ENCODE results near the gene SH3GL1. TPM values are rescaled to one million over a fixed set of nuclear protein-coding genes. Genes with fewer than 3 reads are reported as not detected.

The SH3GL1 gene
- total RNA-seq: 10 to 100 TPM; 62.1 to 64.0 TPM

- Mint-ChIP-seq H3K4me3 (peak within 1 kb of the TSS; percentile 93), H3K9me3 (no peaks in the 10 kb centered on the region), H3K36me3 (ENCODE audit: low read depth) (peaks cover 45% of the 10 kb centered on the region), H3K4me1 (peaks cover 70% of the 10 kb centered on the region), H3K27ac (peak within 1 kb of the TSS; percentile 92), H3K27me3 (no peaks in the 10 kb centered on the region)
- ChIA-PET CTCF (interaction anchor here (0.6 to 2.9 kb wide), 22 partner anchors 9 to 1428 kb away, joined by 3 to 36 read pairs (median 4); partner anchors contain the start of genes FEM1A, MPND, STAP2 and YJU2), POLR2A (interaction anchor here (0.6 to 3.3 kb wide), 11 partner anchors 10 to 153 kb away, joined by 3 to 16 read pairs (median 5); partner anchors contain the start of genes MPND, UBXN6 and YJU2)
- peak; percentile 94 for DNase-seq
Measured at GRCh38 chr19:4400135-4400936, at the start of gene SH3GL1. SH3GL1 (minus strand) TSS chr19:4400547; CDS start chr19:4400368, 179 bp downstream.

GRCh38 chr19:4449639-4450028 is 49.3 kb upstream of the SH3GL1 start:
- CTCF ChIA-PET: no interaction called here
- Mint-ChIP-seq H3K4me3 (no peak overlapping the region), H3K4me1 (no peaks in the 10 kb centered on the region), H3K27me3 (no peaks in the 10 kb centered on the region), H3K36me3 (ENCODE audit: low read depth) (peaks cover 22% of the 10 kb centered on the region), H3K27ac (no peak overlapping the region), H3K9me3 (no peaks in the 10 kb centered on the region)
- DNase-seq: no peak
- POLR2A ChIA-PET: interaction anchor here (0.6 kb wide), 1 partner anchor 8 kb away, joined by 3 read pairs; no protein-coding TSS in a partner anchor

GRCh38 chr19:4449022-4449638 is 48.8 kb upstream of the SH3GL1 start:
- ChIA-PET CTCF (no interaction called here), POLR2A (interaction anchor here (0.6 kb wide), 1 partner anchor 8 kb away, joined by 3 read pairs; no protein-coding TSS in a partner anchor)
- DNase-seq: no peak
- Mint-ChIP-seq H3K27ac (no peak overlapping the region), H3K27me3 (no peaks in the 10 kb centered on the region), H3K4me3 (no peak overlapping the region), H3K4me1 (no peaks in the 10 kb centered on the region), H3K36me3 (ENCODE audit: low read depth) (peaks cover 25% of the 10 kb centered on the region), H3K9me3 (no peaks in the 10 kb centered on the region)

GRCh38 chr19:4448147-4448985 is 48.0 kb upstream of the SH3GL1 start:
- Mint-ChIP-seq H3K4me1 (no peaks in the 10 kb centered on the region), H3K27ac (no peak overlapping the region), H3K4me3 (no peak overlapping the region), H3K9me3 (no peaks in the 10 kb centered on the region), H3K27me3 (no peaks in the 10 kb centered on the region), H3K36me3 (ENCODE audit: low read depth) (peaks cover 27% of the 10 kb centered on the region)
- no peak for DNase-seq
- POLR2A ChIA-PET: no interaction called here
- CTCF ChIA-PET: no interaction called here

- CTCF ChIA-PET: no interaction called here
- Mint-ChIP-seq H3K36me3 (ENCODE audit: low read depth) (peaks cover 31% of the 10 kb centered on the region), H3K27ac (no peak overlapping the region), H3K4me3 (no peak overlapping the region), H3K9me3 (no peaks in the 10 kb centered on the region), H3K4me1 (no peaks in the 10 kb centered on the region), H3K27me3 (no peaks in the 10 kb centered on the region)
- no peak for DNase-seq
- POLR2A ChIA-PET: interaction anchor here (1.7 kb wide), 1 partner anchor 9 kb away, joined by 5 read pairs; no protein-coding TSS in a partner anchor
Measured at GRCh38 chr19:4447327-4448146, 47.2 kb upstream of the SH3GL1 start.

GRCh38 chr19:4446704-4447200 is 46.4 kb upstream of the SH3GL1 start:
- Mint-ChIP-seq H3K4me3 (no peak overlapping the region), H3K4me1 (peaks cover 2% of the 10 kb centered on the region), H3K27ac (no peak overlapping the region), H3K36me3 (ENCODE audit: low read depth) (peaks cover 37% of the 10 kb centered on the region), H3K27me3 (no peaks in the 10 kb centered on the region), H3K9me3 (no peaks in the 10 kb centered on the region)
- POLR2A ChIA-PET: interaction anchor here (1.7 kb wide), 1 partner anchor 10 kb away, joined by 5 read pairs; no protein-coding TSS in a partner anchor
- CTCF ChIA-PET: no interaction called here
- no peak for DNase-seq

- ChIA-PET POLR2A (interaction anchor here (1.7 kb wide), 1 partner anchor 11 kb away, joined by 5 read pairs; no protein-coding TSS in a partner anchor), CTCF (no interaction called here)
- H3K9me3 Mint-ChIP-seq: no peaks in the 10 kb centered on the region
- DNase-seq: no peak
- H3K27me3 Mint-ChIP-seq: no peaks in the 10 kb centered on the region
- peaks cover 37% of the 10 kb centered on the region for H3K36me3 Mint-ChIP-seq (ENCODE audit: low read depth)
- no peak overlapping the region for H3K27ac Mint-ChIP-seq
- H3K4me1 Mint-ChIP-seq: peaks cover 2% of the 10 kb centered on the region
- H3K4me3 Mint-ChIP-seq: no peak overlapping the region
Measured at GRCh38 chr19:4445963-4446703, 45.8 kb upstream of the SH3GL1 start.

- peaks cover 34% of the 10 kb centered on the region for H3K36me3 Mint-ChIP-seq (ENCODE audit: low read depth)
- DNase-seq: no peak
- H3K4me3 Mint-ChIP-seq: no peak overlapping the region
- H3K4me1 Mint-ChIP-seq: peaks cover 2% of the 10 kb centered on the region
- no peaks in the 10 kb centered on the region for H3K27me3 Mint-ChIP-seq
- CTCF ChIA-PET: interaction anchor here (0.6 kb wide), 1 partner anchor 50 kb away, joined by 3 read pairs; no protein-coding TSS in a partner anchor
- no peaks in the 10 kb centered on the region for H3K9me3 Mint-ChIP-seq
- H3K27ac Mint-ChIP-seq: no peak overlapping the region
- POLR2A ChIA-PET: interaction anchor here (0.7 kb wide), 1 partner anchor 13 kb away, joined by 3 read pairs; no protein-coding TSS in a partner anchor
Measured at GRCh38 chr19:4444765-4445741, 44.7 kb upstream of the SH3GL1 start.

GRCh38 chr19:4443966-4444764 is 43.8 kb upstream of the SH3GL1 start:
- no peak for DNase-seq
- ChIA-PET POLR2A (interaction anchor here (1.2 kb wide), 1 partner anchor 13 kb away, joined by 4 read pairs; no protein-coding TSS in a partner anchor), CTCF (no interaction called here)
- Mint-ChIP-seq H3K27ac (no peak overlapping the region), H3K27me3 (no peaks in the 10 kb centered on the region), H3K4me1 (peaks cover 2% of the 10 kb centered on the region), H3K4me3 (no peak overlapping the region), H3K36me3 (ENCODE audit: low read depth) (peaks cover 33% of the 10 kb centered on the region), H3K9me3 (no peaks in the 10 kb centered on the region)

GRCh38 chr19:4443188-4443587 is 42.8 kb upstream of the SH3GL1 start:
- CTCF ChIA-PET: no interaction called here
- POLR2A ChIA-PET: interaction anchor here (1.2 kb wide), 1 partner anchor 14 kb away, joined by 4 read pairs; no protein-coding TSS in a partner anchor
- Mint-ChIP-seq H3K4me1 (peaks cover 2% of the 10 kb centered on the region), H3K27me3 (no peaks in the 10 kb centered on the region), H3K27ac (no peak overlapping the region), H3K4me3 (no peak overlapping the region), H3K9me3 (no peaks in the 10 kb centered on the region), H3K36me3 (ENCODE audit: low read depth) (peaks cover 29% of the 10 kb centered on the region)
- no peak for DNase-seq
